SH-SY5Y (cell line): ENCODE data around the gene FBXW11.

Experiments used
- GATA2 ChIP-seq: IDR thresholded peaks from 2 replicates; pipeline ENCODE4 v1.6.1; 2011; ENCODE audit warnings: mild to moderate bottlenecking, low read depth, low read length
- GATA3 ChIP-seq: IDR thresholded peaks from 2 replicates; pipeline ENCODE4 v1.6.1; 2011; ENCODE audit warnings: low read depth, mild to moderate bottlenecking, low read length, moderate library complexity

The FBXW11 gene

GRCh38 chr5:171931163-171931562, 75.3 kb downstream of the FBXW11 start:
- TF ChIP-seq GATA2 = no peak
- no peak for TF ChIP-seq GATA3

- TF ChIP-seq GATA3 (no peak), GATA2 (no peak)
Observed at GRCh38 chr5:171927345-171927941, 79.0 kb downstream of the FBXW11 start.

- TF ChIP-seq GATA3 (no peak), GATA2 (no peak)
Observed at GRCh38 chr5:171926311-171926710, 80.1 kb downstream of the FBXW11 start.

- TF ChIP-seq GATA2 (no peak), GATA3 (no peak)
Observed at GRCh38 chr5:171924493-171925122, 81.8 kb downstream of the FBXW11 start.

GRCh38 chr5:171920765-171921391, 85.6 kb downstream of the FBXW11 start:
- TF ChIP-seq GATA2 (no peak), GATA3 (no peak)

- TF ChIP-seq GATA2 (no peak), GATA3 (no peak)
Observed at GRCh38 chr5:171914726-171915338, 91.6 kb downstream of the FBXW11 start.

GRCh38 chr5:171913987-171914273, 92.5 kb downstream of the FBXW11 start:
- no peak for TF ChIP-seq GATA3
- TF ChIP-seq GATA2 = no peak

GRCh38 chr5:171911152-171911551, 95.3 kb downstream of the FBXW11 start:
- TF ChIP-seq GATA3 = no peak
- TF ChIP-seq GATA2 = no peak

GRCh38 chr5:171908638-171909037, 97.8 kb downstream of the FBXW11 start:
- TF ChIP-seq GATA3 = no peak
- no peak for TF ChIP-seq GATA2

GRCh38 chr5:171907725-171908343, 98.6 kb downstream of the FBXW11 start:
- no peak for TF ChIP-seq GATA3
- TF ChIP-seq GATA2 = no peak

GRCh38 chr5:171906703-171907590, 99.5 kb downstream of the FBXW11 start:
- TF ChIP-seq GATA3 = no peak
- no peak for TF ChIP-seq GATA2

- TF ChIP-seq GATA3 (no peak), GATA2 (no peak)
Observed at GRCh38 chr5:171906066-171906570, 100.3 kb downstream of the FBXW11 start.

- TF ChIP-seq GATA2 (no peak), GATA3 (no peak)
Observed at GRCh38 chr5:171904886-171905285, 101.6 kb downstream of the FBXW11 start.
